Muscle of arm (tissue), 12 donors: ENCODE data around the gene TMEM11. TPM values are rescaled to one million over a fixed set of nuclear protein-coding genes. Genes with fewer than 3 reads are reported as not detected.

Experiments
- DNase-seq: peaks from one replicate; pipeline ENCODE4 v3.0.0-alpha.2; 2013
- polyA plus RNA-seq, 12 donors: library from polyadenylated mRNA; unstranded; fragments of 120-200 nt; gene quantifications; one replicate each; pipeline ENCODE4 v1.2.1, GENCODE V29; 2013; ENCODE audit not compliant: insufficient read length in 12 of 12

TMEM11 gene
- polyA plus RNA-seq, 12 donors, result 22.8 to 36.8 (median 26.1) TPM; not detected in 1

- DNase-seq, result no peak
Observed at GRCh38 chr17:21164216-21164615, 49.7 kb downstream of the TMEM11 start.

- DNase-seq, result no peak
Observed at GRCh38 chr17:21163101-21163500, 50.9 kb downstream of the TMEM11 start.

- no peak for DNase-seq
Observed at GRCh38 chr17:21162394-21162775, 51.6 kb downstream of the TMEM11 start.

- no peak for DNase-seq
Observed at GRCh38 chr17:21161498-21162393, 52.2 kb downstream of the TMEM11 start.

GRCh38 chr17:21160401-21160800 is 53.6 kb downstream of the TMEM11 start:
- DNase-seq, result no peak

- no peak for DNase-seq
Observed at GRCh38 chr17:21157586-21158370, 56.2 kb downstream of the TMEM11 start.

GRCh38 chr17:21152731-21153130 is 61.2 kb downstream of the TMEM11 start:
- DNase-seq, result no peak

GRCh38 chr17:21149621-21150020 is 64.3 kb downstream of the TMEM11 start:
- DNase-seq, result no peak

Other genes starting within 250 kb of the TMEM11 start
- gene USP22, start 171.2 kb downstream of the TMEM11 start, polyA plus RNA-seq, result 100 to 1,000 TPM; 152 to 223 (median 172) TPM
- gene DHRS7B, start 87.2 kb downstream of the TMEM11 start, polyA plus RNA-seq, result 10 to 100 TPM in 11 of 12 donors, not detected in 1; 18.0 to 35.3 (median 25.6) TPM
- 10 to 100 TPM in 10 of 12 donors, 1 to 10 TPM in 1, not detected in 1; 9.9 to 26.2 (median 13.0) TPM for gene NATD1, start 39.2 kb upstream of the TMEM11 start, polyA plus RNA-seq
- gene MAP2K3, start 70.5 kb upstream of the TMEM11 start, polyA plus RNA-seq, result 10 to 100 TPM in 11 of 12 donors, not detected in 1; 18.1 to 34.2 (median 22.7) TPM
- 10 to 100 TPM in 4 of 12 donors, 1 to 10 TPM in 7, not detected in 1; 2.6 to 20.1 (median 8.9) TPM for gene KCNJ12, start 162.2 kb upstream of the TMEM11 start, polyA plus RNA-seq